Stomach (tissue), 9 donors: ENCODE results near the gene TTC29. TPM values are rescaled to one million over a fixed set of nuclear protein-coding genes. Genes with fewer than 3 reads are reported as not detected.

Experiments used
- DNase-seq, 2 donors: peaks; one replicate each; pipeline versions ENCODE4 v3.0.0 to v3.0.0-alpha.2; 2013 to 2019
- H3K27ac ChIP-seq, 5 donors: fragments of 200-600 bp in 4 of 5; sonication (generic) in 4 of 5; one replicate each; pipeline ENCODE4 v1.5.1; 2013 to 2019; ENCODE audit warnings: mild to moderate bottlenecking in 1 of 5, moderate library complexity in 1 of 5
- H3K27me3 ChIP-seq, 3 donors: fragments of 200-600 bp; sonication (generic); one replicate each; pipeline ENCODE4 v1.5.1; 2017 to 2019; ENCODE audit warnings: mixed run types in 1 of 3
- H3K36me3 ChIP-seq, 4 donors: fragments of 200-600 bp; sonication (generic); 1 replicate in 3 of 4; 2 replicates in 1 of 4; pipeline ENCODE4 v1.5.1; 2016 to 2019
- H3K4me1 ChIP-seq, 4 donors: fragments of 200-600 bp; sonication (generic); one replicate each; pipeline ENCODE4 v1.5.1; 2016 to 2019
- H3K4me3 ChIP-seq, 4 donors: fragments of 200-600 bp; sonication (generic) in 3 of 4; one replicate each; pipeline ENCODE4 v1.5.1; 2016 to 2019; ENCODE audit warnings: mild to moderate bottlenecking in 1 of 4
- H3K9me3 ChIP-seq, 4 donors: fragments of 200-600 bp; sonication (generic); one replicate each; pipeline ENCODE4 v1.5.1; 2016 to 2019
- CTCF ChIP-seq, 7 experiments: fragments of 450-650 bp in 4 of 7; fragments of 200-600 bp in 3 of 7; sonication (generic) in 3 of 7; IDR thresholded peaks; one replicate each; pipeline ENCODE4 v1.5.1; 2016 to 2019; ENCODE audit warnings: antibody characterized with exemption in 7 of 7, control low read depth in 2 of 7, mild to moderate bottlenecking in 1 of 7
- EP300 ChIP-seq: sonication (generic); formaldehyde crosslinking; IDR thresholded peaks from one replicate; pipeline ENCODE4 v1.6.1; 2017; ENCODE audit warnings: antibody characterized with exemption
- POLR2A ChIP-seq, 4 donors: fragments of 450-650 bp; IDR thresholded peaks; one replicate each; pipeline ENCODE4 v1.6.1; 2016; ENCODE audit warnings: antibody characterized with exemption in 4 of 4, control low read depth in 2 of 4, mild to moderate bottlenecking in 1 of 4, moderate library complexity in 1 of 4
- POLR2AphosphoS5 ChIP-seq, 3 donors: sonication (generic); formaldehyde crosslinking; IDR thresholded peaks; one replicate each; pipeline ENCODE4 v1.6.1; 2016; ENCODE audit warnings: antibody characterized with exemption in 3 of 3
- WGBS, 5 donors: extraction: QIAGEN DNeasy Blood & Tissue Kit in 3 of 5; methylation state at CpG; one replicate each; pipeline versions ENCODE4 v1.1.5 to v1.1.7; 2013 to 2018; 5-methylcytosine and 5-hydroxymethylcytosine counted together
- intact Hi-C: fragments of 100-400 bp; cut with DNase I; formaldehyde crosslinking; loops from one replicate; pipeline ENCODE4 v1.15.1; 2023; ENCODE audit warnings: low total_unique reads
- polyA plus RNA-seq, 3 donors: library from polyadenylated mRNA; stranded (reverse); fragments of 200-250 nt; gene quantifications; one replicate each; pipeline ENCODE4 v1.2.3, GENCODE V29; 2013
- total RNA-seq, 5 donors: library from RNA; depleted of rRNA; stranded (reverse); fragments of >200 nt; gene quantifications; one replicate each; pipeline versions ENCODE4 v1.1.0 to v1.2.3, GENCODE V29; 2014 to 2016
- donor health status: healthy with polysubstance abuse.
- donor health status: Bipolar disorder and iron deficiency.
- donor health status: healthy.

The TTC29 gene
- total and polyA plus RNA-seq, 8 donors: 0.37 TPM; not detected in 7

- DNase-seq: no peak
- H3K4me3 ChIP-seq: no peak overlapping the region
- H3K4me1 ChIP-seq: no peaks in the 10 kb centered on the region
- no peaks in the 10 kb centered on the region for H3K27me3 ChIP-seq
- no peak for TF ChIP-seq POLR2A (IDR thresholded peaks at IDR 0.05)
- no peak for TF ChIP-seq POLR2AphosphoS5 (IDR thresholded peaks at IDR 0.05)
- no peak for TF ChIP-seq EP300
- TF ChIP-seq CTCF (IDR thresholded peaks at IDR 0.05): no peak
- no peak overlapping the region for H3K27ac ChIP-seq
- no peaks in the 10 kb centered on the region for H3K9me3 ChIP-seq
- no peaks in the 10 kb centered on the region for H3K36me3 ChIP-seq
- intact Hi-C loops: no loop called here
These were observed 151.9 kb downstream of the TTC29 start for GRCh38 chr4:146793727-146794126.

- Histone ChIP-seq H3K36me3 (no peaks in the 10 kb centered on the region), H3K27me3 (no peaks in the 10 kb centered on the region), H3K4me1 (no peaks in the 10 kb centered on the region), H3K4me3 (no peak overlapping the region), H3K9me3 (no peaks in the 10 kb centered on the region), H3K27ac (no peak overlapping the region)
- intact Hi-C loops: no loop called here
- TF ChIP-seq CTCF (IDR thresholded peaks at IDR 0.05): no peak
- no peak for DNase-seq
- 51 to 77% (median 68%) methylated on average over 1 of the region's 1 CpG for WGBS, 5 donors
These were observed 154.2 kb downstream of the TTC29 start for GRCh38 chr4:146791439-146791838.

GRCh38 chr4:146790515-146790914 is 155.1 kb downstream of the TTC29 start:
- no peak for DNase-seq
- Histone ChIP-seq H3K4me1 (no peaks in the 10 kb centered on the region), H3K4me3 (no peak overlapping the region), H3K36me3 (no peaks in the 10 kb centered on the region), H3K9me3 (no peaks in the 10 kb centered on the region), H3K27ac (no peak overlapping the region), H3K27me3 (no peaks in the 10 kb centered on the region)
- TF ChIP-seq POLR2A (IDR thresholded peaks at IDR 0.05) (no peak), EP300 (no peak), POLR2AphosphoS5 (IDR thresholded peaks at IDR 0.05) (no peak), CTCF (IDR thresholded peaks at IDR 0.05) (no peak)
- intact Hi-C loops: no loop called here

GRCh38 chr4:146787731-146788130 is 157.9 kb downstream of the TTC29 start:
- Histone ChIP-seq H3K27me3 (no peaks in the 10 kb centered on the region), H3K36me3 (no peaks in the 10 kb centered on the region), H3K27ac (no peak overlapping the region), H3K4me1 (no peaks in the 10 kb centered on the region), H3K9me3 (no peaks in the 10 kb centered on the region), H3K4me3 (no peak overlapping the region)
- DNase-seq: no peak
- intact Hi-C loops: no loop called here
- 11 to 20% (median 16%) methylated on average over 3 of the region's 3 CpGs for WGBS, 5 donors
- TF ChIP-seq POLR2A (IDR thresholded peaks at IDR 0.05) (no peak), EP300 (no peak), POLR2AphosphoS5 (IDR thresholded peaks at IDR 0.05) (no peak), CTCF (IDR thresholded peaks at IDR 0.05) (no peak)

- Histone ChIP-seq H3K9me3 (peaks cover 0 to 8% (median 3%) of the 10 kb centered on the region in 4 donors), H3K27ac (no peak overlapping the region), H3K27me3 (no peaks in the 10 kb centered on the region), H3K36me3 (no peaks in the 10 kb centered on the region), H3K4me3 (no peak overlapping the region), H3K4me1 (no peaks in the 10 kb centered on the region)
- 91 to 95% (median 94%) methylated on average over 5 to 8 of the region's 8 CpGs for WGBS, 5 donors
- DNase-seq: no peak
- intact Hi-C loops: no loop called here
- no peak for TF ChIP-seq POLR2AphosphoS5 (IDR thresholded peaks at IDR 0.05)
- no peak for TF ChIP-seq EP300
- TF ChIP-seq POLR2A (IDR thresholded peaks at IDR 0.05): no peak
- no peak for TF ChIP-seq CTCF (IDR thresholded peaks at IDR 0.05)
These were observed 169.0 kb downstream of the TTC29 start for GRCh38 chr4:146776691-146777090.
